K562 (cell line): Measurements from ENCODE around the gene KDM5A. TPM values are rescaled to one million over a fixed set of nuclear protein-coding genes. Genes with fewer than 3 reads are reported as not detected.
"Not testable (repeated sequence)": the region's sequence is repeated elsewhere in the genome, so short reads cannot be mapped to it uniquely, and the experiment has no call there.

Experiments
- ATAC-seq: fragments of 200-7000 bp; cut with Tn5 transposase; 3 replicates; pipeline ENCODE4 v1.9.1; 2020; ENCODE audit warnings: moderate library complexity
- BruUV-seq: library from RNA; stranded (reverse); fragments of 400-500 nt; replicated peaks from 2 replicates; lab custom pipeline; 2021; lab: Mats Ljungman, UMichigan
- CTCF ChIA-PET: fragments of 300-600 bp; formaldehyde crosslinking; extraction: SDS; loops from one replicate; lab custom pipeline; 2021; ENCODE audit warnings: low intra/inter-chr PET ratio; lab: Yijun Ruan, JAX
- POLR2A ChIA-PET: fragments of 300-600, 350-650 bp; sonication (Branson Sonifier 250); formaldehyde crosslinking; extraction: SDS; loops from one replicate; lab custom pipeline; 2021; ENCODE audit warnings: antibody characterized with exemption, inconsistent platforms; lab: Yijun Ruan, JAX
- DNase-seq, 4 experiments: peaks; one replicate each; pipeline versions ENCODE4 v3.0.0 to v3.0.0-alpha.2; 2011 to 2018; ENCODE audit warnings: low spot score in 3 of 4, mixed read lengths in 3 of 4; ENCODE audit errors: extremely low read depth in 1 of 4
- FAIRE-seq: peaks from 2 replicates; lab custom pipeline; 2011; peaks lifted over from hg19 to GRCh38; lab: Jason Lieb, UNC
- H2AFZ ChIP-seq: 2 replicates; pipeline ENCODE4 v1.6.0; 2011; ENCODE audit warnings: low read depth, low read length, control low read depth, inconsistent platforms
- H3K27ac ChIP-seq: fragments of 200-600 bp; 3 replicates; pipeline ENCODE4 v1.8.0; 2011; ENCODE audit warnings: low read depth, mild to moderate bottlenecking, control low read depth, inconsistent platforms, low read length, moderate library complexity, mixed read lengths; ENCODE audit errors: extremely low read depth
- H3K27me3 ChIP-seq, 2 experiments: fragments of 300-600 bp in 1 of 2; 2 replicates in 1 of 2; 3 replicates in 1 of 2; pipeline versions ENCODE4 v1.6.0 to v1.8.0; 2011; ENCODE audit warnings: inconsistent platforms in 2 of 2, low read length in 2 of 2, mild to moderate bottlenecking in 1 of 2, mixed read lengths in 1 of 2, moderate library complexity in 1 of 2; ENCODE audit not compliant: control insufficient read depth in 2 of 2, insufficient read depth in 2 of 2
- H3K36me3 ChIP-seq: fragments of 300-600 bp; 3 replicates; pipeline ENCODE4 v1.8.0; 2011; ENCODE audit warnings: mild to moderate bottlenecking, low read length, inconsistent platforms; ENCODE audit not compliant: control insufficient read depth, insufficient read depth
- H3K4me1 ChIP-seq, 2 experiments: fragments of 200-600 bp in 1 of 2; replicated peaks in 1 of 2; 2 replicates in 1 of 2; 3 replicates in 1 of 2; pipeline versions ENCODE4 v1.5.1 to v1.8.0; 2011; ENCODE audit warnings: inconsistent platforms in 2 of 2, low read length in 2 of 2, mild to moderate bottlenecking in 1 of 2, mixed read lengths in 1 of 2, moderate library complexity in 1 of 2; ENCODE audit not compliant: control insufficient read depth in 2 of 2, insufficient read depth in 2 of 2
- H3K4me2 ChIP-seq: 2 replicates; pipeline ENCODE4 v1.6.1; 2011; ENCODE audit warnings: low read length, control low read depth, inconsistent platforms, mixed read lengths; ENCODE audit not compliant: insufficient read depth
- H3K4me3 ChIP-seq: fragments of 200-600 bp; sonication (generic), shearing (Covaris generic); 2 replicates; pipeline ENCODE4 v1.5.1; 2016; ENCODE audit warnings: control low read depth, inconsistent platforms
- H3K79me2 ChIP-seq: fragments of 200-600 bp; 3 replicates; pipeline ENCODE4 v1.8.0; 2011; ENCODE audit warnings: low read length, inconsistent platforms; ENCODE audit not compliant: control insufficient read depth, insufficient read depth
- H3K9ac ChIP-seq, 2 experiments: 2 replicates each; pipeline versions ENCODE4 v1.6.0 to v1.6.1; 2011; ENCODE audit warnings: low read depth in 2 of 2, low read length in 2 of 2, control low read depth in 1 of 2, inconsistent platforms in 1 of 2, mild to moderate bottlenecking in 1 of 2, mixed read lengths in 1 of 2; ENCODE audit not compliant: insufficient read depth in 1 of 2
- H3K9me1 ChIP-seq: one replicate; pipeline ENCODE4 v1.6.0; 2011; ENCODE audit warnings: inconsistent platforms, mild to moderate bottlenecking, low read length, moderate library complexity; ENCODE audit not compliant: control insufficient read depth, insufficient read depth
- H3K9me3 ChIP-seq: replicated peaks from 2 replicates; pipeline ENCODE4 v1.5.1; 2011; ENCODE audit warnings: low read depth, low read length, inconsistent platforms; ENCODE audit not compliant: control insufficient read depth, insufficient read depth
- H4K20me1 ChIP-seq: replicated peaks from 2 replicates; pipeline ENCODE4 v1.6.1; 2011; ENCODE audit warnings: low read length, inconsistent platforms, mixed read lengths; ENCODE audit not compliant: control insufficient read depth, insufficient read depth
- ZNF146 ChIP-seq: IDR thresholded peaks from one replicate; pipeline ENCODE4 v1.6.1; 2018; ENCODE audit warnings: missing compliant biosample characterization; ENCODE audit not compliant: unreplicated experiment
- WGBS: fragments of 100-300 bp; shearing (Covaris generic); methylation state at CpG from one replicate; pipeline ENCODE4 v1.1.6; 2016; ENCODE audit warnings: low coverage, mixed read lengths; ENCODE audit not compliant: insufficient coverage; ENCODE audit errors: missing lambda C conversion rate; 5-methylcytosine and 5-hydroxymethylcytosine counted together
- in situ Hi-C: fragments of 300-500 bp; cut with MboI; formaldehyde crosslinking; loops from 4 replicates; pipeline ENCODE4 v1.15.0; 2018; ENCODE audit warnings: inconsistent platforms, mixed read lengths
- intact Hi-C: fragments of 100-400 bp; cut with micrococcal nuclease; formaldehyde crosslinking; loops from 2 replicates; pipeline ENCODE4 v1.14.2; 2022
- polyA plus RNA-seq, 8 experiments: library from polyadenylated mRNA; depleted of rRNA in 4 of 8; stranded (reverse) in 5 of 8; unstranded in 3 of 8; fragments of >200 nt; fragmentation: Nextera tagmentation in 2 of 8; fragmentation: Illumina TruSeq in 1 of 8; extraction: Ambion mirVana in 2 of 8; extraction: Trizol in 1 of 8; gene quantifications; 2 replicates each; pipeline versions ENCODE4 v1.2.1 to v1.2.3, GENCODE V29; 2011 to 2014; ENCODE audit warnings: inconsistent platforms in 1 of 8, missing spikeins in 1 of 8
- total RNA-seq, 7 experiments: library from RNA; depleted of rRNA in 6 of 7; stranded (reverse); fragments of >200 nt in 6 of 7; fragmentation: Illumina TruSeq in 2 of 7; extraction: Trizol in 2 of 7; gene quantifications; 2 replicates each; pipeline versions ENCODE4 v1.2.1 to v1.2.3, GENCODE V29; 2011 to 2021; ENCODE audit warnings: low replicate concordance in 1 of 7

Gene KDM5A
- total and polyA plus RNA-seq, 9 of the 15 experiments (the other 6 are each of a cell fraction or from before 2014, with no cell fraction given), result 5.5 to 35.1 (median 13.1) TPM

DNA sequence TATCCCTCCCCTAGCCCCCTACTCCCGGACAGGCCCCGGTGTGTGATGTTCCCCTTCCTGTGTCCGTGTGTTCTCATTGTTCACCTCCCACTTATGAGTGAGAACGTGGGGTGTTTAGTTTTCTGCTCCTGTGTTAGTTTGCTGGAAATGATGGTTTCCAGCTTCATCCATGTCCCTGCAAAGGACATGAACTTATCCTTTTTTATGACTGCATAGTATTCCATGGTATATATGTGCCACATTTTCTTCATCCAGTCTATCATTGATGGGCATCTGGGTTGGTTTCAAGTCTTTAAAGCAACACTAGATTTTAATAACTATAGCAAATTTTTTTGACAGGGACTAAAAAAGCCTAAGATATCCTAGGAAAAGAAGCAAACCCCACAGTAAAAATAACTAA, 37.9 kb downstream of the KDM5A start:
- not testable (repeated sequence) for H3K27me3 ChIP-seq, BruUV-seq

DNA sequence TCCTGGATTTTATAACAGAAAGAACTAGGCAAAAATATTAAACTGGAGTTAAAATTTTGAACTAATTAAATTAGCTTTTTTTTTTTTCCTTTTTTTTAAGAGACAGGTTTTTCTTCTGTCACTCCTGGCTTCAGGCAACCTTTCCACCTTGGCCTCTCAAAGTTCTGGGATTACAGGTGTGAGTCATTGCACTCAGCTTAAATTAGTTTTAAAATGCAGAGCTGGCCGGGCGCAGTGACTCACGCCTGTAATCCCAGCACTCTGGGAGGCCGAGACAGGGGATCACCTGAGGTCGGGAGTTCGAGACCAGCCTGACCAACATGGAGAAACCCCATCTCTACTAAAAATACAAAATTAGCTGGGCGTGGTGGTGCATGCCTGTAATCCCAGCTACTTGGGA, 39.5 kb downstream of the KDM5A start:
- CTCF ChIA-PET, intact Hi-C loops, H3K4me3 ChIP-seq, H3K27me3 ChIP-seq, ATAC-seq, H3K4me1 ChIP-seq, DNase-seq, H3K79me2 ChIP-seq, FAIRE-seq, BruUV-seq, H4K20me1 ChIP-seq, H3K4me2 ChIP-seq, H3K27ac ChIP-seq, H2AFZ ChIP-seq, H3K9ac ChIP-seq, H3K9me1 ChIP-seq, H3K9me3 ChIP-seq, POLR2A ChIA-PET, in situ Hi-C loops: not testable (repeated sequence)
- H3K36me3 ChIP-seq, result peaks cover 26% of the 10 kb centered on the region; the same call in 2 of the 3 replicates
- 90% methylated on average over 4 of the region's 7 CpGs for WGBS

More for the DNA sequence above, 37.9 kb downstream of the KDM5A start:
- in situ Hi-C loops, H2AFZ ChIP-seq, H3K4me1 ChIP-seq, H3K9ac ChIP-seq, H3K4me3 ChIP-seq, ATAC-seq, FAIRE-seq, CTCF ChIA-PET, H3K27ac ChIP-seq, H3K9me3 ChIP-seq, DNase-seq, intact Hi-C loops, H3K9me1 ChIP-seq, H4K20me1 ChIP-seq, H3K4me2 ChIP-seq, H3K79me2 ChIP-seq: not testable (repeated sequence)
- peaks cover 37% of the 10 kb centered on the region; the same call in 2 of the 3 replicates for H3K36me3 ChIP-seq
- peak; percentile 48 for TF ChIP-seq ZNF146 (CRISPR knock-in tag)
- 96% methylated on average over 4 of the region's 4 CpGs for WGBS
- POLR2A ChIA-PET, result interaction anchor here (0.6 kb wide), 1 partner anchor 35 kb away, joined by 4 read pairs; no protein-coding TSS in a partner anchor
